Measurements from ENCODE around the gene CYFIP1. TPM values are rescaled to one million over a fixed set of nuclear protein-coding genes. Genes with fewer than 3 reads are reported as not detected.

The CYFIP1 gene
- total RNA-seq, 1 donor from 2014 or later: 104 TPM

GRCh38 chr15:22838292-22839042 lies 141.7 kb downstream of the CYFIP1 start, which contains the start of gene NIPA2:
Gene NIPA2 (plus strand): TSS chr15:22838666. CDS start chr15:22851732, 13,066 bp downstream.
- H3K4me3 ChIP-seq (ENCODE audit: low read depth, low read length): peak within 1 kb of the TSS; percentile 86
- no peak for TF ChIP-seq CTCF (conservative IDR thresholded peaks at IDR 0.05; ENCODE audit: low read depth, low read length)
- peak; percentile 62 for DNase-seq (ENCODE audit: low read depth)

- no peak overlapping the region for H3K4me3 ChIP-seq (ENCODE audit: low read depth, low read length)
- TF ChIP-seq CTCF (conservative IDR thresholded peaks at IDR 0.05; ENCODE audit: low read depth, low read length): no peak
- no peak for DNase-seq (ENCODE audit: low read depth)
Observed at GRCh38 chr15:22831473-22831872, 148.7 kb downstream of the CYFIP1 start.

- TF ChIP-seq CTCF (conservative IDR thresholded peaks at IDR 0.05; ENCODE audit: low read depth, low read length): no peak
- DNase-seq (ENCODE audit: low read depth): no peak
- H3K4me3 ChIP-seq (ENCODE audit: low read depth, low read length): no peak overlapping the region
Observed at GRCh38 chr15:22827125-22827524, 153.0 kb downstream of the CYFIP1 start.

GRCh38 chr15:22823495-22824128 lies 156.6 kb downstream of the CYFIP1 start:
- H3K4me3 ChIP-seq (ENCODE audit: low read depth, low read length): no peak overlapping the region
- no peak for DNase-seq (ENCODE audit: low read depth)
- TF ChIP-seq CTCF (conservative IDR thresholded peaks at IDR 0.05; ENCODE audit: low read depth, low read length): no peak

- no peak for TF ChIP-seq CTCF (conservative IDR thresholded peaks at IDR 0.05; ENCODE audit: low read depth, low read length)
Observed at GRCh38 chr15:22819651-22820050, 160.5 kb downstream of the CYFIP1 start.

More at GRCh38 chr15:22819651-22820050, 160.5 kb downstream of the CYFIP1 start:
- DNase-seq (ENCODE audit: low read depth): no peak
- H3K4me3 ChIP-seq (ENCODE audit: low read depth, low read length): no peak overlapping the region

Other genes with a start within 250 kb of the CYFIP1 start
- 14.5 and 16.6 TPM in 2 replicates for gene NIPA1, start 193.7 kb downstream of the CYFIP1 start, total RNA-seq
- gene NIPA2, start 141.7 kb downstream of the CYFIP1 start, total RNA-seq: 54.7 and 94.4 TPM in 2 replicates
- 14.8 and 23.6 TPM in 2 replicates for gene TUBGCP5, start 59.2 kb upstream of the CYFIP1 start, total RNA-seq
- gene GOLGA6L1, start 156.5 kb upstream of the CYFIP1 start, total RNA-seq: not detected in 2 replicates

Measured in epithelial cell of proximal tubule (primary cell).